Activated B cell treated with CpG ODN at 0.5 μM for 24 hours (primary cell): ENCODE results near the gene C1orf159. TPM values are rescaled to one million over a fixed set of nuclear protein-coding genes. Genes with fewer than 3 reads are reported as not detected.
A peak's percentile ranks its signal among the peaks of the same experiment; 100 is the strongest.

Experiments used
- ATAC-seq: fragments of 200-7000 bp; cut with Tn5 transposase; one replicate; pipeline ENCODE4 v1.10.0; 2021; ENCODE audit warnings: low read depth, mild to moderate bottlenecking, moderate library complexity
- CTCF ChIA-PET: fragments of 350-600 bp; sonication (Branson Sonifier 250); formaldehyde crosslinking; loops from one replicate; lab custom pipeline; 2021; ENCODE audit warnings: antibody characterized with exemption; lab: Charles Lee
- POLR2A ChIA-PET: fragments of 350-600 bp; sonication (Branson Sonifier 250); formaldehyde crosslinking; loops from one replicate; lab custom pipeline; 2021; ENCODE audit warnings: antibody characterized with exemption; lab: Charles Lee
- DNase-seq: peaks from one replicate; pipeline ENCODE4 v3.0.0; 2022
- H3K27ac Mint-ChIP-seq: one replicate; pipeline ENCODE4 v1.8.0; 2020; ENCODE audit warnings: mixed read lengths
- H3K27me3 Mint-ChIP-seq: one replicate; pipeline ENCODE4 v1.8.0; 2021; ENCODE audit warnings: mixed read lengths
- H3K36me3 Mint-ChIP-seq: one replicate; pipeline ENCODE4 v1.8.0; 2021; ENCODE audit warnings: low read depth, mixed read lengths
- H3K4me1 Mint-ChIP-seq: one replicate; pipeline ENCODE4 v1.8.0; 2021; ENCODE audit warnings: mixed read lengths
- H3K4me3 Mint-ChIP-seq: one replicate; pipeline ENCODE4 v1.8.0; 2020; ENCODE audit warnings: mild to moderate bottlenecking, mixed read lengths
- H3K9me3 Mint-ChIP-seq: one replicate; pipeline ENCODE4 v1.8.0; 2020; ENCODE audit warnings: mixed read lengths
- CTCF ChIP-seq: fragments of 200-600 bp; IDR thresholded peaks from one replicate; pipeline ENCODE4 v1.8.0; 2022; ENCODE audit warnings: antibody characterized with exemption, mild to moderate bottlenecking
- intact Hi-C: fragments of 100-400 bp; cut with micrococcal nuclease; formaldehyde crosslinking; loops from one replicate; pipeline ENCODE4 v1.15.1; 2024
- total RNA-seq: library from RNA; stranded (reverse); gene quantifications from 2 replicates; pipeline ENCODE4 v1.2.3, GENCODE V29; 2022

Gene C1orf159
- total RNA-seq, 1 donor from 2014 or later = 26.5 TPM

- POLR2A ChIA-PET = no interaction called here
- H3K4me1 Mint-ChIP-seq = peaks cover 29% of the 10 kb centered on the region
- no peak overlapping the region for H3K4me3 Mint-ChIP-seq
- DNase-seq = no peak
- no peaks in the 10 kb centered on the region for H3K36me3 Mint-ChIP-seq
- no peaks in the 10 kb centered on the region for H3K27me3 Mint-ChIP-seq
- H3K9me3 Mint-ChIP-seq = no peaks in the 10 kb centered on the region
- intact Hi-C loops = no loop called here
- TF ChIP-seq CTCF = no peak
- H3K27ac Mint-ChIP-seq = no peak overlapping the region
- no peak for ATAC-seq
- CTCF ChIA-PET = interaction anchor here (1.0 kb wide), 1 partner anchor 11 kb away, joined by 4 read pairs; no protein-coding TSS in a partner anchor
Observed at GRCh38 chr1:1132956-1133750, 17.3 kb upstream of the C1orf159 start.

GRCh38 chr1:1132042-1132950, 16.4 kb upstream of the C1orf159 start:
- ChIA-PET CTCF (interaction anchor here (1.0 kb wide), 1 partner anchor 10 kb away, joined by 4 read pairs; no protein-coding TSS in a partner anchor), POLR2A (no interaction called here)
- intact Hi-C loops = no loop called here
- no peak overlapping the region for H3K27ac Mint-ChIP-seq
- no peaks in the 10 kb centered on the region for H3K27me3 Mint-ChIP-seq
- H3K9me3 Mint-ChIP-seq = no peaks in the 10 kb centered on the region
- no peaks in the 10 kb centered on the region for H3K36me3 Mint-ChIP-seq
- no peak for DNase-seq
- H3K4me3 Mint-ChIP-seq = no peak overlapping the region
- ATAC-seq = no peak
- H3K4me1 Mint-ChIP-seq = peaks cover 21% of the 10 kb centered on the region
- no peak for TF ChIP-seq CTCF

GRCh38 chr1:1130206-1131120, 14.6 kb upstream of the C1orf159 start:
- Mint-ChIP-seq H3K36me3 (no peaks in the 10 kb centered on the region), H3K4me3 (no peak overlapping the region), H3K4me1 (peaks cover 12% of the 10 kb centered on the region), H3K9me3 (no peaks in the 10 kb centered on the region), H3K27me3 (no peaks in the 10 kb centered on the region), H3K27ac (peak overlapping the region; percentile 37)
- TF ChIP-seq CTCF = no peak
- ChIA-PET CTCF (no interaction called here), POLR2A (interaction anchor here (0.6 kb wide), 1 partner anchor 148 kb away, joined by 4 read pairs; no protein-coding TSS in a partner anchor)
- no peak for ATAC-seq
- DNase-seq = no peak
- intact Hi-C loops = no loop called here

- no peak for ATAC-seq
- no peaks in the 10 kb centered on the region for H3K36me3 Mint-ChIP-seq
- H3K4me3 Mint-ChIP-seq = no peak overlapping the region
- H3K27ac Mint-ChIP-seq = no peak overlapping the region
- no peaks in the 10 kb centered on the region for H3K9me3 Mint-ChIP-seq
- no peaks in the 10 kb centered on the region for H3K27me3 Mint-ChIP-seq
- ChIA-PET CTCF (no interaction called here), POLR2A (no interaction called here)
- TF ChIP-seq CTCF = no peak
- peaks cover 7% of the 10 kb centered on the region for H3K4me1 Mint-ChIP-seq
- DNase-seq = no peak
- intact Hi-C loops = no loop called here
Observed at GRCh38 chr1:1129381-1129821, 13.5 kb upstream of the C1orf159 start.
